WTC11 (cell line): ENCODE results near the gene RTBDN. TPM values are rescaled to one million over a fixed set of nuclear protein-coding genes. Genes with fewer than 3 reads are reported as not detected.

Experiments
- ATAC-seq: fragments of 200-7000 bp; cut with Tn5 transposase; 2 replicates; pipeline ENCODE4 v1.10.0; 2021; ENCODE audit warnings: mild to moderate bottlenecking, moderate library complexity
- CTCF ChIA-PET: fragments of 300-600 bp; sonication (Branson Sonifier 250); formaldehyde crosslinking; loops from one replicate; lab custom pipeline; 2021; ENCODE audit warnings: antibody characterized with exemption; lab: Charles Lee
- POLR2A ChIA-PET: fragments of 350-600 bp; sonication (Branson Sonifier 250); formaldehyde crosslinking; loops from one replicate; lab custom pipeline; 2021; ENCODE audit warnings: antibody characterized with exemption; lab: Charles Lee
- DNase-seq: peaks from one replicate; pipeline ENCODE4 v3.0.0; 2021; ENCODE audit warnings: low spot score
- H3K27ac Mint-ChIP-seq: 2 replicates; pipeline ENCODE4 v1.8.0; 2021; ENCODE audit warnings: mixed read lengths
- H3K27me3 Mint-ChIP-seq: 2 replicates; pipeline ENCODE4 v1.8.0; 2021; ENCODE audit warnings: low read depth, mild to moderate bottlenecking, moderate library complexity, mixed read lengths
- H3K36me3 Mint-ChIP-seq: 2 replicates; pipeline ENCODE4 v1.8.0; 2021; ENCODE audit warnings: mixed read lengths
- H3K4me1 Mint-ChIP-seq: 2 replicates; pipeline ENCODE4 v1.8.0; 2022; ENCODE audit warnings: mixed read lengths
- H3K4me3 Mint-ChIP-seq: 2 replicates; pipeline ENCODE4 v1.8.0; 2021; ENCODE audit warnings: mild to moderate bottlenecking, moderate library complexity, mixed read lengths
- H3K9me3 Mint-ChIP-seq: 2 replicates; pipeline ENCODE4 v1.8.0; 2021; ENCODE audit warnings: mixed read lengths
- CBFB ChIP-seq: sonication (generic); formaldehyde crosslinking; IDR thresholded peaks from 2 replicates; pipeline ENCODE4 v1.8.1; 2022; ENCODE audit warnings: mild to moderate bottlenecking, low read depth, missing genetic modification reagents
- FOXJ3 ChIP-seq: sonication (generic); formaldehyde crosslinking; IDR thresholded peaks from 2 replicates; pipeline ENCODE4 v1.9.0; 2021; ENCODE audit warnings: missing genetic modification reagents, mild to moderate bottlenecking, borderline replicate concordance
- IRF1 ChIP-seq: sonication (generic); formaldehyde crosslinking; IDR thresholded peaks from 2 replicates; pipeline ENCODE4 v1.8.0; 2023; ENCODE audit warnings: missing genetic modification reagents
- JUN ChIP-seq: sonication (generic); formaldehyde crosslinking; IDR thresholded peaks from 2 replicates; pipeline ENCODE4 v1.8.0; 2023; ENCODE audit warnings: mild to moderate bottlenecking, missing genetic modification reagents
- NFYB ChIP-seq: sonication (generic); formaldehyde crosslinking; conservative IDR thresholded peaks from 2 replicates; pipeline ENCODE4 v1.8.0; 2022; ENCODE audit warnings: low read depth, missing genetic modification reagents
- NR1H2 ChIP-seq: sonication (generic); formaldehyde crosslinking; IDR thresholded peaks from 2 replicates; pipeline ENCODE4 v1.9.0; 2021; ENCODE audit warnings: mild to moderate bottlenecking, moderate library complexity, missing genetic modification reagents
- NR3C1 ChIP-seq: sonication (generic); formaldehyde crosslinking; conservative IDR thresholded peaks from 2 replicates; pipeline ENCODE4 v1.8.1; 2023; ENCODE audit warnings: low read depth, mild to moderate bottlenecking, missing genetic modification reagents
- SMAD3 ChIP-seq: sonication (generic); formaldehyde crosslinking; IDR thresholded peaks from 2 replicates; pipeline ENCODE4 v1.8.0; 2022; ENCODE audit warnings: missing genetic modification reagents, mild to moderate bottlenecking, borderline replicate concordance
- ZBTB43 ChIP-seq: sonication (generic); formaldehyde crosslinking; IDR thresholded peaks from 2 replicates; pipeline ENCODE4 v1.8.1; 2023; ENCODE audit warnings: mild to moderate bottlenecking, missing genetic modification reagents
- ZNF121 ChIP-seq: sonication (generic); formaldehyde crosslinking; IDR thresholded peaks from 2 replicates; pipeline ENCODE4 v1.8.0; 2023; ENCODE audit warnings: missing genetic modification reagents
- ZNF263 ChIP-seq: sonication (generic); formaldehyde crosslinking; IDR thresholded peaks from 2 replicates; pipeline ENCODE4 v1.8.1; 2022; ENCODE audit warnings: low read depth, mild to moderate bottlenecking, moderate library complexity, missing genetic modification reagents
- ZNF416 ChIP-seq: fragments of 250-450 bp; sonication (Bioruptor Pico); IDR thresholded peaks from 2 replicates; pipeline ENCODE4 v1.9.0; 2021; ENCODE audit warnings: mild to moderate bottlenecking, inconsistent platforms
- ZNF671 ChIP-seq: fragments of 250-450 bp; sonication (Bioruptor Pico); IDR thresholded peaks from 2 replicates; pipeline ENCODE4 v1.8.0; 2021; ENCODE audit warnings: mild to moderate bottlenecking
- total RNA-seq: library from RNA; stranded (reverse); gene quantifications from 3 replicates; pipeline ENCODE4 v1.2.3, GENCODE V29; 2021
- TF ChIP-seq, protein P1 (sequence below): fragments of 250-450 bp; sonication (Bioruptor Pico); IDR thresholded peaks from 2 replicates; pipeline ENCODE4 v1.8.0; 2021; ENCODE audit warnings: mild to moderate bottlenecking
- TF ChIP-seq, protein P2 (sequence below): sonication (generic); formaldehyde crosslinking; IDR thresholded peaks from 2 replicates; pipeline ENCODE4 v1.8.1; 2023; ENCODE audit warnings: mild to moderate bottlenecking, missing genetic modification reagents, borderline replicate concordance
- TF ChIP-seq, protein P3 (sequence below): fragments of 200-600 bp; IDR thresholded peaks from 2 replicates; pipeline ENCODE4 v1.8.0; 2022; ENCODE audit warnings: antibody characterized with exemption
- TF ChIP-seq, protein P4 (sequence below): sonication (generic); formaldehyde crosslinking; IDR thresholded peaks from 2 replicates; pipeline ENCODE4 v1.8.0; 2023; ENCODE audit warnings: missing genetic modification reagents, mild to moderate bottlenecking, borderline replicate concordance
- TF ChIP-seq, protein P5 (sequence below): sonication (generic); formaldehyde crosslinking; IDR thresholded peaks from 2 replicates; pipeline ENCODE4 v1.8.0; 2022; ENCODE audit warnings: missing genetic modification reagents

Gene RTBDN
- total RNA-seq, 1 experiment from 2014 or later: 2.4 TPM

GRCh38 chr19:12825254-12826131 lies 8.9 kb downstream of the RTBDN start:
- DNase-seq (peak; percentile 94), ATAC-seq (peak; percentile 85)
- CTCF ChIA-PET: interaction anchor here (0.5 to 5.4 kb wide), 42 partner anchors 9 to 740 kb away, joined by 3 to 103 read pairs (median 5); partner anchors contain the start of genes CALR, DNASE2, GCDH and GET3
- TF ChIP-seq, protein P1, sequence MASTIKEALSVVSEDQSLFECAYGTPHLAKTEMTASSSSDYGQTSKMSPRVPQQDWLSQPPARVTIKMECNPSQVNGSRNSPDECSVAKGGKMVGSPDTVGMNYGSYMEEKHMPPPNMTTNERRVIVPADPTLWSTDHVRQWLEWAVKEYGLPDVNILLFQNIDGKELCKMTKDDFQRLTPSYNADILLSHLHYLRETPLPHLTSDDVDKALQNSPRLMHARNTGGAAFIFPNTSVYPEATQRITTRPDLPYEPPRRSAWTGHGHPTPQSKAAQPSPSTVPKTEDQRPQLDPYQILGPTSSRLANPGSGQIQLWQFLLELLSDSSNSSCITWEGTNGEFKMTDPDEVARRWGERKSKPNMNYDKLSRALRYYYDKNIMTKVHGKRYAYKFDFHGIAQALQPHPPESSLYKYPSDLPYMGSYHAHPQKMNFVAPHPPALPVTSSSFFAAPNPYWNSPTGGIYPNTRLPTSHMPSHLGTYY (CRISPR knock-in tag): no peak
- TF ChIP-seq, protein P2, sequence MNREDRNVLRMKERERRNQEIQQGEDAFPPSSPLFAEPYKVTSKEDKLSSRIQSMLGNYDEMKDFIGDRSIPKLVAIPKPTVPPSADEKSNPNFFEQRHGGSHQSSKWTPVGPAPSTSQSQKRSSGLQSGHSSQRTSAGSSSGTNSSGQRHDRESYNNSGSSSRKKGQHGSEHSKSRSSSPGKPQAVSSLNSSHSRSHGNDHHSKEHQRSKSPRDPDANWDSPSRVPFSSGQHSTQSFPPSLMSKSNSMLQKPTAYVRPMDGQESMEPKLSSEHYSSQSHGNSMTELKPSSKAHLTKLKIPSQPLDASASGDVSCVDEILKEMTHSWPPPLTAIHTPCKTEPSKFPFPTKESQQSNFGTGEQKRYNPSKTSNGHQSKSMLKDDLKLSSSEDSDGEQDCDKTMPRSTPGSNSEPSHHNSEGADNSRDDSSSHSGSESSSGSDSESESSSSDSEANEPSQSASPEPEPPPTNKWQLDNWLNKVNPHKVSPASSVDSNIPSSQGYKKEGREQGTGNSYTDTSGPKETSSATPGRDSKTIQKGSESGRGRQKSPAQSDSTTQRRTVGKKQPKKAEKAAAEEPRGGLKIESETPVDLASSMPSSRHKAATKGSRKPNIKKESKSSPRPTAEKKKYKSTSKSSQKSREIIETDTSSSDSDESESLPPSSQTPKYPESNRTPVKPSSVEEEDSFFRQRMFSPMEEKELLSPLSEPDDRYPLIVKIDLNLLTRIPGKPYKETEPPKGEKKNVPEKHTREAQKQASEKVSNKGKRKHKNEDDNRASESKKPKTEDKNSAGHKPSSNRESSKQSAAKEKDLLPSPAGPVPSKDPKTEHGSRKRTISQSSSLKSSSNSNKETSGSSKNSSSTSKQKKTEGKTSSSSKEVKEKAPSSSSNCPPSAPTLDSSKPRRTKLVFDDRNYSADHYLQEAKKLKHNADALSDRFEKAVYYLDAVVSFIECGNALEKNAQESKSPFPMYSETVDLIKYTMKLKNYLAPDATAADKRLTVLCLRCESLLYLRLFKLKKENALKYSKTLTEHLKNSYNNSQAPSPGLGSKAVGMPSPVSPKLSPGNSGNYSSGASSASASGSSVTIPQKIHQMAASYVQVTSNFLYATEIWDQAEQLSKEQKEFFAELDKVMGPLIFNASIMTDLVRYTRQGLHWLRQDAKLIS: no peak
- TF ChIP-seq IRF1: 0 out of 2 replicates have a peak, but pooled peaks have one; percentile 27
- no peak for TF ChIP-seq NR1H2 (CRISPR knock-in tag)
- TF ChIP-seq NFYB (CRISPR knock-in tag): no peak
- no peak for TF ChIP-seq ZNF671 (CRISPR knock-in tag)
- TF ChIP-seq SMAD3 (CRISPR knock-in tag): no peak
- TF ChIP-seq CBFB (CRISPR knock-in tag): 0 out of 2 replicates have a peak, but pooled peaks have one; percentile 80
- TF ChIP-seq, protein P3, sequence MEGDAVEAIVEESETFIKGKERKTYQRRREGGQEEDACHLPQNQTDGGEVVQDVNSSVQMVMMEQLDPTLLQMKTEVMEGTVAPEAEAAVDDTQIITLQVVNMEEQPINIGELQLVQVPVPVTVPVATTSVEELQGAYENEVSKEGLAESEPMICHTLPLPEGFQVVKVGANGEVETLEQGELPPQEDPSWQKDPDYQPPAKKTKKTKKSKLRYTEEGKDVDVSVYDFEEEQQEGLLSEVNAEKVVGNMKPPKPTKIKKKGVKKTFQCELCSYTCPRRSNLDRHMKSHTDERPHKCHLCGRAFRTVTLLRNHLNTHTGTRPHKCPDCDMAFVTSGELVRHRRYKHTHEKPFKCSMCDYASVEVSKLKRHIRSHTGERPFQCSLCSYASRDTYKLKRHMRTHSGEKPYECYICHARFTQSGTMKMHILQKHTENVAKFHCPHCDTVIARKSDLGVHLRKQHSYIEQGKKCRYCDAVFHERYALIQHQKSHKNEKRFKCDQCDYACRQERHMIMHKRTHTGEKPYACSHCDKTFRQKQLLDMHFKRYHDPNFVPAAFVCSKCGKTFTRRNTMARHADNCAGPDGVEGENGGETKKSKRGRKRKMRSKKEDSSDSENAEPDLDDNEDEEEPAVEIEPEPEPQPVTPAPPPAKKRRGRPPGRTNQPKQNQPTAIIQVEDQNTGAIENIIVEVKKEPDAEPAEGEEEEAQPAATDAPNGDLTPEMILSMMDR: peak; percentile 60
- no peak for TF ChIP-seq JUN (CRISPR knock-in tag)
- TF ChIP-seq FOXJ3 (CRISPR knock-in tag): no peak
- TF ChIP-seq, protein P4, sequence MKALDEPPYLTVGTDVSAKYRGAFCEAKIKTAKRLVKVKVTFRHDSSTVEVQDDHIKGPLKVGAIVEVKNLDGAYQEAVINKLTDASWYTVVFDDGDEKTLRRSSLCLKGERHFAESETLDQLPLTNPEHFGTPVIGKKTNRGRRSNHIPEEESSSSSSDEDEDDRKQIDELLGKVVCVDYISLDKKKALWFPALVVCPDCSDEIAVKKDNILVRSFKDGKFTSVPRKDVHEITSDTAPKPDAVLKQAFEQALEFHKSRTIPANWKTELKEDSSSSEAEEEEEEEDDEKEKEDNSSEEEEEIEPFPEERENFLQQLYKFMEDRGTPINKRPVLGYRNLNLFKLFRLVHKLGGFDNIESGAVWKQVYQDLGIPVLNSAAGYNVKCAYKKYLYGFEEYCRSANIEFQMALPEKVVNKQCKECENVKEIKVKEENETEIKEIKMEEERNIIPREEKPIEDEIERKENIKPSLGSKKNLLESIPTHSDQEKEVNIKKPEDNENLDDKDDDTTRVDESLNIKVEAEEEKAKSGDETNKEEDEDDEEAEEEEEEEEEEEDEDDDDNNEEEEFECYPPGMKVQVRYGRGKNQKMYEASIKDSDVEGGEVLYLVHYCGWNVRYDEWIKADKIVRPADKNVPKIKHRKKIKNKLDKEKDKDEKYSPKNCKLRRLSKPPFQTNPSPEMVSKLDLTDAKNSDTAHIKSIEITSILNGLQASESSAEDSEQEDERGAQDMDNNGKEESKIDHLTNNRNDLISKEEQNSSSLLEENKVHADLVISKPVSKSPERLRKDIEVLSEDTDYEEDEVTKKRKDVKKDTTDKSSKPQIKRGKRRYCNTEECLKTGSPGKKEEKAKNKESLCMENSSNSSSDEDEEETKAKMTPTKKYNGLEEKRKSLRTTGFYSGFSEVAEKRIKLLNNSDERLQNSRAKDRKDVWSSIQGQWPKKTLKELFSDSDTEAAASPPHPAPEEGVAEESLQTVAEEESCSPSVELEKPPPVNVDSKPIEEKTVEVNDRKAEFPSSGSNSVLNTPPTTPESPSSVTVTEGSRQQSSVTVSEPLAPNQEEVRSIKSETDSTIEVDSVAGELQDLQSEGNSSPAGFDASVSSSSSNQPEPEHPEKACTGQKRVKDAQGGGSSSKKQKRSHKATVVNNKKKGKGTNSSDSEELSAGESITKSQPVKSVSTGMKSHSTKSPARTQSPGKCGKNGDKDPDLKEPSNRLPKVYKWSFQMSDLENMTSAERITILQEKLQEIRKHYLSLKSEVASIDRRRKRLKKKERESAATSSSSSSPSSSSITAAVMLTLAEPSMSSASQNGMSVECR: peak; percentile 61; the same call in 1 of the 2 replicates
- no peak for TF ChIP-seq ZNF416 (CRISPR knock-in tag)
- no peak for TF ChIP-seq ZBTB43 (CRISPR knock-in tag)
- TF ChIP-seq, protein P5, sequence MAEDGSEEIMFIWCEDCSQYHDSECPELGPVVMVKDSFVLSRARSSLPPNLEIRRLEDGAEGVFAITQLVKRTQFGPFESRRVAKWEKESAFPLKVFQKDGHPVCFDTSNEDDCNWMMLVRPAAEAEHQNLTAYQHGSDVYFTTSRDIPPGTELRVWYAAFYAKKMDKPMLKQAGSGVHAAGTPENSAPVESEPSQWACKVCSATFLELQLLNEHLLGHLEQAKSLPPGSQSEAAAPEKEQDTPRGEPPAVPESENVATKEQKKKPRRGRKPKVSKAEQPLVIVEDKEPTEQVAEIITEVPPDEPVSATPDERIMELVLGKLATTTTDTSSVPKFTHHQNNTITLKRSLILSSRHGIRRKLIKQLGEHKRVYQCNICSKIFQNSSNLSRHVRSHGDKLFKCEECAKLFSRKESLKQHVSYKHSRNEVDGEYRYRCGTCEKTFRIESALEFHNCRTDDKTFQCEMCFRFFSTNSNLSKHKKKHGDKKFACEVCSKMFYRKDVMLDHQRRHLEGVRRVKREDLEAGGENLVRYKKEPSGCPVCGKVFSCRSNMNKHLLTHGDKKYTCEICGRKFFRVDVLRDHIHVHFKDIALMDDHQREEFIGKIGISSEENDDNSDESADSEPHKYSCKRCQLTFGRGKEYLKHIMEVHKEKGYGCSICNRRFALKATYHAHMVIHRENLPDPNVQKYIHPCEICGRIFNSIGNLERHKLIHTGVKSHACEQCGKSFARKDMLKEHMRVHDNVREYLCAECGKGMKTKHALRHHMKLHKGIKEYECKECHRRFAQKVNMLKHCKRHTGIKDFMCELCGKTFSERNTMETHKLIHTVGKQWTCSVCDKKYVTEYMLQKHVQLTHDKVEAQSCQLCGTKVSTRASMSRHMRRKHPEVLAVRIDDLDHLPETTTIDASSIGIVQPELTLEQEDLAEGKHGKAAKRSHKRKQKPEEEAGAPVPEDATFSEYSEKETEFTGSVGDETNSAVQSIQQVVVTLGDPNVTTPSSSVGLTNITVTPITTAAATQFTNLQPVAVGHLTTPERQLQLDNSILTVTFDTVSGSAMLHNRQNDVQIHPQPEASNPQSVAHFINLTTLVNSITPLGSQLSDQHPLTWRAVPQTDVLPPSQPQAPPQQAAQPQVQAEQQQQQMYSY (CRISPR knock-in tag): 0 out of 2 replicates have a peak, but pooled peaks have one; percentile 20
- TF ChIP-seq ZNF263: no peak
- TF ChIP-seq NR3C1 (CRISPR knock-in tag): no peak
- 0 out of 2 replicates have a peak, but pooled peaks have one; percentile 27 for TF ChIP-seq ZNF121 (CRISPR knock-in tag)

More at GRCh38 chr19:12825254-12826131, 8.9 kb downstream of the RTBDN start:
- Mint-ChIP-seq H3K27ac (peak overlapping the region; percentile 89), H3K27me3 (peaks cover 31% of the 10 kb centered on the region), H3K4me1 (peaks cover 21% of the 10 kb centered on the region), H3K4me3 (peak overlapping the region; percentile 77), H3K9me3 (peaks cover 4% of the 10 kb centered on the region; the same call in 1 of the 2 replicates), H3K36me3 (no peaks in the 10 kb centered on the region)
- POLR2A ChIA-PET: interaction anchor here (0.6 to 1.1 kb wide), 4 partner anchors 23 to 1560 kb away, joined by 3 to 6 read pairs (median 4); partner anchors contain the start of gene DNASE2
